ENCODE measurements around the gene CGB1.
"Not testable (repeated sequence)": the region's sequence is repeated elsewhere in the genome, so short reads cannot be mapped to it uniquely, and the experiment has no call there.

Gene CGB1

GRCh38 chr19:49043548-49043947 is 6.9 kb upstream of the CGB1 start, which contains the start of gene CGB5:
Gene CGB5 (plus strand): TSS chr19:49043848. CDS start chr19:49044210, 362 bp downstream.
- not testable (repeated sequence) for H3K4me3 Mint-ChIP-seq; H3K27me3 Mint-ChIP-seq; DNase-seq; H3K27ac Mint-ChIP-seq; H3K4me1 Mint-ChIP-seq; H3K9me3 Mint-ChIP-seq; H3K36me3 Mint-ChIP-seq (ENCODE audit: low read depth); ATAC-seq

DNA sequence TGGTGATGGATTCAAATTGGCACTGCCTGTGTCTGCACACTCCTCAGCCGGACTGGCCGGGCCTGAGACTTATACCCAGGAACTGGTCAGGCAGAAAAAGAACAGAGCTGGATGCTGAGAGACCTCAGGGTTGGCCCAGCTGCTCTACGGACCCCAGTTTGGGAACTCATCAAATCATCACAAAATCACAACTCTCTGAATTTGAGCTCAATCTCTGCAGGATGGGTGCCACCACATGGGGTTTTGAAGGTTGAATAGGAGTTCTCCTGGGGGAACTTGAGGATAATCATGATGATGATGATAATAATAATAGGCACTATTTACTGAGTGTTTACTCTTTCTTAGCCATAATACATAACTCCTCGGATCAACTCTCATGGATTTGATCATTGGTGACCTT is 6.0 kb upstream of the CGB1 start:
- ATAC-seq; H3K4me3 Mint-ChIP-seq; DNase-seq; H3K27ac Mint-ChIP-seq; H3K9me3 Mint-ChIP-seq; H3K36me3 Mint-ChIP-seq (ENCODE audit: low read depth); H3K4me1 Mint-ChIP-seq; H3K27me3 Mint-ChIP-seq: not testable (repeated sequence)

GRCh38 chr19:49042177-49042576 is 5.5 kb upstream of the CGB1 start:
- DNase-seq (no peak), ATAC-seq (no peak)
- no peaks in the 10 kb centered on the region for H3K4me1 Mint-ChIP-seq
- H3K9me3 Mint-ChIP-seq = no peaks in the 10 kb centered on the region
- no peak overlapping the region for H3K4me3 Mint-ChIP-seq
- H3K36me3 Mint-ChIP-seq (ENCODE audit: low read depth) = no peaks in the 10 kb centered on the region
- H3K27ac Mint-ChIP-seq = no peak overlapping the region
- H3K27me3 Mint-ChIP-seq = no peaks in the 10 kb centered on the region

DNA sequence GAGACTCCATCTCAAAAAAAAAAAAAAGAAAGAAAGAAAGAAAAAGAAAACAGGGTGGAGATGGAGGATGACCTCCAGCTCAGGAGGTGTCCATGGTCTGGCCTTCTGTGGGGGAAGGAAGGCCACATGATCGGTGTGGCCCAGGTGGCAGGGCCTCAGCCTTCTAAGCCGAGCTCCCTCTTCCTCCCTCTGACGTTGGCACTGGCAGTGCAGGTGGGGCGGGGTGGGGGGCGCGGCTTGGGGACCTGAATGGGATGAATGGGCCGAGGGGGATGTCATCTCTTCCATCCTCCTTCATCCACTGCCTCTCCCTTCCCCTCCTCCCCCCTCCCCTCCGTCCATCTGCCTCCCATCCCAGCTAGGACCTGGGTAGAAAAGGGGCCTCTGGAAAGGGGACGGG is 3.0 kb upstream of the CGB1 start:
- not testable (repeated sequence) for ATAC-seq; H3K9me3 Mint-ChIP-seq; H3K4me3 Mint-ChIP-seq; H3K4me1 Mint-ChIP-seq; H3K36me3 Mint-ChIP-seq (ENCODE audit: low read depth); H3K27ac Mint-ChIP-seq; DNase-seq; H3K27me3 Mint-ChIP-seq

DNA sequence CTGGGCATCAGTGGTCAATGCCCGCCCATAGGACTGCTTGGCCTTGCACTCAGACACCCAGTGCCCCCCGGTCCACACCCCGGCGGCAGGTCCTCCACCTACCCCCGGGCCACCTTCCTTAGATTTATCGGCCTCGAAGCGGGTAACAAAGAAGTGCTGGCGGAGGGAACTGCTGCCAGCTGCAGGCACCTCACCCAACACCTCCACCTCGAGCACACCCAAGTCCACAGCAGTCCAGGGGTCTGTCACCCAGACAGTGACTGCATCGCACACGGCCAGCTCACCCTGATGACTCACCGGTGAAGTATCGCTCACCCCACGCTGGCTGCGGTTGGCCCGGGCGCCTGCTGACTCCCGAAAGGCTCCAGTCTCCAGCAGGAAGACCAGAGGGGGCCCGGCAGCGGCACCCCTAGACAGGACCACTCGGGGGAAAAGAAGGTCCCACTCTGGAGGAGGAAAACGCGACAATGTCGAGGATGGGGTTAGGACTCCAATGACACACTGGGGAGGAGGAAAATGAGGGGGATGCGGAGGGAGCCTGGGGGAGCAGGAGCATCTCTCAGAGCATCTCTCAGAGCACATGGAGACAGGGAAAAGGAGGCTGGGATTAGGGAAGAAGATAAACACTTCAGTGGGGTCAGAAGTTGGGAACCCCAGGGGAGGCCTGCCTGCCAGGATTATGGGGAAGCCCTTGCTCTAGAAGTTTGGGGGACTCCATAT is 2.0 kb upstream of the CGB1 start:
- not testable (repeated sequence) for H3K27me3 Mint-ChIP-seq; H3K4me3 Mint-ChIP-seq; H3K27ac Mint-ChIP-seq; ATAC-seq; DNase-seq; H3K36me3 Mint-ChIP-seq (ENCODE audit: low read depth); H3K4me1 Mint-ChIP-seq; H3K9me3 Mint-ChIP-seq

DNA sequence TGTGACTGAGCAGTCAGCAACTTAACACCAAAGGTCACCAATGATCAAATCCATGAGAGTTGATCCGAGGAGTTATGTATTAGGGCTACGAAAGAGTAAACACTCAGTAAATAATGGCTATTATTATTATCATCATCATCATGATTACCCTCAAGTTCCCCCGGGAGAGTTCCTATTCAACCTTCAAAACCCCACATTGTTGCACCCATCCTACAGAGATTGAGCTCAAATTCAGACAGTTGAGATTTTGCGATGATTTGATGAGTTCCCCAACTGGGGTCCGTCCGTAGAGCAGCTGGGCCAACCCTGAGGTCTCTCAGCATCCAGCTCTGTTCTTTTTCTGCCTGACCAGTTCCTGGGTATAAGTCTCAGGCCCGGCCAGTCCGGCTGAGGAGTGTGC is 1.4 kb upstream of the CGB1 start:
- not testable (repeated sequence) for DNase-seq; H3K27ac Mint-ChIP-seq; H3K36me3 Mint-ChIP-seq (ENCODE audit: low read depth); H3K4me1 Mint-ChIP-seq; H3K9me3 Mint-ChIP-seq; ATAC-seq; H3K27me3 Mint-ChIP-seq; H3K4me3 Mint-ChIP-seq

- peak; percentile 77 for ATAC-seq
- peak within 1 kb of the TSS; percentile 38 for H3K4me3 Mint-ChIP-seq
- not testable (repeated sequence) for H3K9me3 Mint-ChIP-seq; H3K36me3 Mint-ChIP-seq (ENCODE audit: low read depth); H3K4me1 Mint-ChIP-seq
- peak; percentile 75 for DNase-seq
- H3K27me3 Mint-ChIP-seq = peaks cover 11% of the 10 kb centered on the region
- peak within 1 kb of the TSS; percentile 80 for H3K27ac Mint-ChIP-seq
Observed at GRCh38 chr19:49031642-49032301, 4.9 kb downstream of the CGB1 start, which contains the start of gene CGB2. Gene CGB2 (plus strand): TSS chr19:49031890. CDS start chr19:49032096, 206 bp downstream.

DNA sequence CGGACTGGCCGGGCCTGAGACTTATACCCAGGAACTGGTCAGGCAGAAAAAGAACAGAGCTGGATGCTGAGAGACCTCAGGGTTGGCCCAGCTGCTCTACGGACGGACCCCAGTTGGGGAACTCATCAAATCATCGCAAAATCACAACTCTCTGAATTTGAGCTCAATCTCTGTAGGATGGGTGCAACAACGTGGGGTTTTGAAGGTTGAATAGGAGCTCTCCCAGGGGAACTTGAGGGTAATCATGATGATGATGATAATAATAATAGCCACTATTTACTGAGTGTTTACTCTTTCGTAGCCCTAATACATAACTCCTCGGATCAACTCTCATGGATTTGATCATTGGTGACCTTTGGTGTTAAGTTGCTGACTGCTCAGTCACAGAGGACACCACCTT is 6.4 kb downstream of the CGB1 start:
- H3K27me3 Mint-ChIP-seq; H3K9me3 Mint-ChIP-seq; H3K27ac Mint-ChIP-seq; H3K4me1 Mint-ChIP-seq; ATAC-seq; H3K4me3 Mint-ChIP-seq; H3K36me3 Mint-ChIP-seq (ENCODE audit: low read depth); DNase-seq: not testable (repeated sequence)

DNA sequence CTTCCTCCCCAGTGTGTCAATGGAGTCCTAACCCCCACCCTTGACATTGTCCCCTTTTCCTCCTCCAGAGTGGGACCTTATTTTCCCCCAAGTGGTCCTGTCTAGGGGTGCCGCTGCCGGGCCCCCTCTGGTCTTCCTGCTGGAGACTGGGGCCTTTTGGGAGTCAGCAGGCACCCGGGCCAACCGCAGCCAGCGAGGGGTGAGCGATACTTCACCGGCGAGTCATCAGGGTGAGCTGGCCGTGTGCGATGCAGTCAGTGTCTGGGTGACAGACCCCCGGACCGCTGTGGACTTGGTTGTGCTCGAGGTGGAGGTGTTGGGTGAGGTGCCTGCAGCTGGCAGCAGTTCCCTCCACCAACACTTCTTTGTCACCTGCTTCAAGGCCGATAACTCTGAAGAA is 6.9 kb downstream of the CGB1 start:
- not testable (repeated sequence) for H3K27ac Mint-ChIP-seq; H3K36me3 Mint-ChIP-seq (ENCODE audit: low read depth); H3K4me1 Mint-ChIP-seq; DNase-seq; ATAC-seq; H3K4me3 Mint-ChIP-seq; H3K27me3 Mint-ChIP-seq; H3K9me3 Mint-ChIP-seq

GRCh38 chr19:49028686-49029085 is 8.0 kb downstream of the CGB1 start:
- not testable (repeated sequence) for H3K4me1 Mint-ChIP-seq; ATAC-seq; H3K4me3 Mint-ChIP-seq; DNase-seq; H3K36me3 Mint-ChIP-seq (ENCODE audit: low read depth); H3K9me3 Mint-ChIP-seq; H3K27ac Mint-ChIP-seq; H3K27me3 Mint-ChIP-seq

GRCh38 chr19:49025599-49025998 is 11.1 kb downstream of the CGB1 start:
- H3K36me3 Mint-ChIP-seq (ENCODE audit: low read depth); H3K4me3 Mint-ChIP-seq; H3K9me3 Mint-ChIP-seq; ATAC-seq; DNase-seq; H3K27me3 Mint-ChIP-seq; H3K27ac Mint-ChIP-seq: not testable (repeated sequence)
- peaks cover 12% of the 10 kb centered on the region for H3K4me1 Mint-ChIP-seq

GRCh38 chr19:49025088-49025487 is 11.6 kb downstream of the CGB1 start:
- H3K4me3 Mint-ChIP-seq; H3K9me3 Mint-ChIP-seq; ATAC-seq; H3K27ac Mint-ChIP-seq; H3K36me3 Mint-ChIP-seq (ENCODE audit: low read depth); H3K27me3 Mint-ChIP-seq; DNase-seq: not testable (repeated sequence)
- H3K4me1 Mint-ChIP-seq = peaks cover 12% of the 10 kb centered on the region

GRCh38 chr19:49024233-49024632 is 12.5 kb downstream of the CGB1 start, which contains the start of gene CGB3:
Gene CGB3 (minus strand): TSS chr19:49024333. CDS start chr19:49023971, 362 bp downstream.
- H3K4me1 Mint-ChIP-seq = peaks cover 19% of the 10 kb centered on the region
- H3K4me3 Mint-ChIP-seq; H3K9me3 Mint-ChIP-seq; H3K27me3 Mint-ChIP-seq; ATAC-seq; H3K27ac Mint-ChIP-seq; DNase-seq; H3K36me3 Mint-ChIP-seq (ENCODE audit: low read depth): not testable (repeated sequence)

- no peak overlapping the region for H3K27ac Mint-ChIP-seq
- peaks cover 8% of the 10 kb centered on the region for H3K27me3 Mint-ChIP-seq
- peaks cover 33% of the 10 kb centered on the region for H3K4me1 Mint-ChIP-seq
- no peak for ATAC-seq
- H3K36me3 Mint-ChIP-seq (ENCODE audit: low read depth) = no peaks in the 10 kb centered on the region
- no peak for DNase-seq
- no peak overlapping the region for H3K4me3 Mint-ChIP-seq
- no peaks in the 10 kb centered on the region for H3K9me3 Mint-ChIP-seq
Observed at GRCh38 chr19:49022116-49022515, 14.6 kb downstream of the CGB1 start.

Data from activated naive CD8-positive, alpha-beta T cell treated with anti-CD3 and anti-CD28 coated beads, Interleukin-2, amount 50 U/mL, for 24 hours (primary cell).